Measurements from ENCODE around the gene MCOLN2. TPM values are rescaled to one million over a fixed set of nuclear protein-coding genes. Genes with fewer than 3 reads are reported as not detected.

Gene MCOLN2
- total RNA-seq, 2 donors from 2014 or later: 19.3 to 26.7 TPM

GRCh38 chr1:84892705-84893618 lies 104.0 kb downstream of the MCOLN2 start, which contains the start of gene LPAR3:
LPAR3 (minus strand) TSS chr1:84893206; CDS start chr1:84866120, 27,086 bp downstream.
- peaks cover 46% of the 10 kb centered on the region for H3K27me3 Mint-ChIP-seq
- no peak within 1 kb of the TSS for H3K27ac Mint-ChIP-seq
- peak within 1 kb of the TSS; percentile 84 for H3K4me3 Mint-ChIP-seq
- H3K36me3 Mint-ChIP-seq (ENCODE audit: low read depth): peaks cover 6% of the 10 kb centered on the region
- peaks cover 18% of the 10 kb centered on the region for H3K4me1 Mint-ChIP-seq
- H3K9me3 ChIP-seq (ENCODE audit: control insufficient read depth, low read length, poor library complexity, severe bottlenecking): no peaks in the 10 kb centered on the region
- ATAC-seq (peak; percentile 74), DNase-seq (peak in 1 of 3 donors; percentile 10)

DNA sequence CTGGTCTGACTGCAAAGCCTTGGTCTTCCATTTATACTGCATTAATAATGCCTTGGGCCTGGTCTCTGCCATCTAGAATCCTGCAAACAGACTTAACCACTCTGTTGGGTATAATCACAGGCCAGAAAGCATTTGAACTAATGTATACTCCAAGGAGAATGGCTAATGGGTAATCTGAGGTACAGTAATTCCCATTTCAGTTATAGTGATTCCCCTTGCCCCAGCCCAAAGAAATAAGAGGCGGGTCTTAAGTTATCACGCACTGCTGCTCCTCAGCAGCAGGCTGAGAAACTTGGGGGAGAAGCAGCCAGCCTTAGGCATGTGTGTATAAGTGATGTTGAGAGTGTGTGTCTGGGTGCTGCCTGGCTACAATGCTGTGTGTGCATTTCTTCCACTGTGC lies 106.3 kb downstream of the MCOLN2 start:
- Mint-ChIP-seq H3K27ac (no peak overlapping the region), H3K4me3 (no peak overlapping the region), H3K36me3 (ENCODE audit: low read depth) (peaks cover 6% of the 10 kb centered on the region), H3K4me1 (peaks cover 18% of the 10 kb centered on the region), H3K27me3 (peaks cover 36% of the 10 kb centered on the region)
- no peaks in the 10 kb centered on the region for H3K9me3 ChIP-seq (ENCODE audit: control insufficient read depth, low read length, poor library complexity, severe bottlenecking)
- DNase-seq: no peak
- ATAC-seq: no peak

- H3K36me3 Mint-ChIP-seq (ENCODE audit: low read depth): peaks cover 3% of the 10 kb centered on the region
- ATAC-seq (no peak), DNase-seq (no peak)
- no peaks in the 10 kb centered on the region for H3K9me3 ChIP-seq (ENCODE audit: control insufficient read depth, low read length, poor library complexity, severe bottlenecking)
- peaks cover 35% of the 10 kb centered on the region for H3K27me3 Mint-ChIP-seq
- peaks cover 18% of the 10 kb centered on the region for H3K4me1 Mint-ChIP-seq
- H3K27ac Mint-ChIP-seq: peak overlapping the region; percentile 53
- no peak overlapping the region for H3K4me3 Mint-ChIP-seq
These were observed 107.5 kb downstream of the MCOLN2 start for GRCh38 chr1:84889437-84889836.

- no peak for DNase-seq
- peak; percentile 36 for ATAC-seq
- H3K36me3 Mint-ChIP-seq (ENCODE audit: low read depth): peaks cover 3% of the 10 kb centered on the region
- H3K27me3 Mint-ChIP-seq: peaks cover 28% of the 10 kb centered on the region
- H3K4me3 Mint-ChIP-seq: peak overlapping the region; percentile 0
- H3K9me3 ChIP-seq (ENCODE audit: control insufficient read depth, low read length, poor library complexity, severe bottlenecking): no peaks in the 10 kb centered on the region
- peaks cover 14% of the 10 kb centered on the region for H3K4me1 Mint-ChIP-seq
- peak overlapping the region; percentile 8 for H3K27ac Mint-ChIP-seq
These were observed 108.2 kb downstream of the MCOLN2 start for GRCh38 chr1:84888753-84889152.

DNA sequence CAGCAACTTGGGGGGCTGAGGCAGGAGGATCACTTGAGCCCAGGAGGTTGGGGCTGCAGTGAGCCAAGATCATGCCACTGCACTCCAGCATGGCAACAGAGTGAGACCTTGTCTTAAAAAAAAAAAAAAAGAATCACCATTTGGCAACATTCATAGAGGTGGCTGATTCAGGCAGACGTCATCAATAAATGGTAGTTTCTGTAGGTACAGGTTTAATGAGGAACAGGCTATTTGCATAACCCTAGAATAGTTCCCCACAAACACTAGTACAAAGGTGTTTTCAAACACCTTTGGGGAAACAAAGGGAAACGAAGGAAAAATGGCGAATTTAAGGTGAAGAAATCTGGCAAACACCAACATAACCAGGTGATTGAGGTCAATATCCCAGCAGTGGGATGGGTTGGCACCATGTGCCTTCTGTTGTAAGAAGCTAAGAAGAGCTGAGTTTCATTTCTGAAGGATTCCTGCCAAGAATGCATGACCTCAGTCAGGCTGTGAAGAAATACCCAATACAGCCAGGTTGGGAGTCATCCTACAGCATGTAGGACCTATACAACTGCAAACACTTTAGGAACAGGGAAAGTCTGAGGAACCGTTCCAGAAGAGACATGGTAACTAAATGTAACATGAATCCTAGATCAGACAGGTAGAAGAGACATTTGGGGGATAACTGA lies 109.5 kb downstream of the MCOLN2 start:
- Mint-ChIP-seq H3K4me1 (peaks cover 12% of the 10 kb centered on the region), H3K36me3 (ENCODE audit: low read depth) (peaks cover 3% of the 10 kb centered on the region), H3K27me3 (peaks cover 23% of the 10 kb centered on the region), H3K27ac (no peak overlapping the region), H3K4me3 (no peak overlapping the region)
- ATAC-seq (no peak), DNase-seq (no peak)
- H3K9me3 ChIP-seq (ENCODE audit: control insufficient read depth, low read length, poor library complexity, severe bottlenecking): no peaks in the 10 kb centered on the region

DNA sequence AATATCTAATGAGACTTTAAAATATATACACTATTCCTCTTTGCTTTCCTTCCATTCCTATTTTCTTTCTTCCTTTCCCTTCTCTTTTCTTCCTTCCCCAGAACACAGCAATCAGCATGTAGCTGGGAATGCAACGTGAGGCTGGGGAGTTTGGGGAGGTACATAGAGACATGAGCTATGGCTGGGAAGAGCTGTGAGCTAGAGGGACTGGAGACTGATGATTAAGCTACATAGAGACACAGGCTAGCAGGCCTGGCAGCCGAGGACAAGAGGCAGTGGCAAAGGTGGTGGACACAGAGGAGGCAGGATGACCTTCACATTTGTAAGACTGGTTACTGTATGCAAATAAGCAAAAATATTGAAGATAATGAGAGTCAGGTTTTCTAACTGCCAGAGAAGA lies 111.4 kb downstream of the MCOLN2 start:
- H3K36me3 Mint-ChIP-seq (ENCODE audit: low read depth): peaks cover 3% of the 10 kb centered on the region
- H3K27me3 Mint-ChIP-seq: peaks cover 17% of the 10 kb centered on the region
- H3K27ac Mint-ChIP-seq: no peak overlapping the region
- no peak overlapping the region for H3K4me3 Mint-ChIP-seq
- no peaks in the 10 kb centered on the region for H3K9me3 ChIP-seq (ENCODE audit: control insufficient read depth, low read length, poor library complexity, severe bottlenecking)
- ATAC-seq: no peak
- no peak for DNase-seq
- H3K4me1 Mint-ChIP-seq: peaks cover 9% of the 10 kb centered on the region

GRCh38 chr1:84884671-84885389 lies 112.1 kb downstream of the MCOLN2 start:
- no peak for ATAC-seq
- H3K36me3 Mint-ChIP-seq (ENCODE audit: low read depth): peaks cover 3% of the 10 kb centered on the region
- no peak overlapping the region for H3K4me3 Mint-ChIP-seq
- no peak for DNase-seq
- peaks cover 16% of the 10 kb centered on the region for H3K27me3 Mint-ChIP-seq
- no peak overlapping the region for H3K27ac Mint-ChIP-seq
- peaks cover 9% of the 10 kb centered on the region for H3K4me1 Mint-ChIP-seq
- H3K9me3 ChIP-seq (ENCODE audit: control insufficient read depth, low read length, poor library complexity, severe bottlenecking): no peaks in the 10 kb centered on the region

GRCh38 chr1:84883286-84883685 lies 113.6 kb downstream of the MCOLN2 start:
- ATAC-seq (no peak), DNase-seq (no peak)
- Mint-ChIP-seq H3K36me3 (ENCODE audit: low read depth) (peaks cover 6% of the 10 kb centered on the region), H3K4me3 (no peak overlapping the region), H3K27ac (no peak overlapping the region), H3K4me1 (no peaks in the 10 kb centered on the region), H3K27me3 (peaks cover 20% of the 10 kb centered on the region)
- no peaks in the 10 kb centered on the region for H3K9me3 ChIP-seq (ENCODE audit: control insufficient read depth, low read length, poor library complexity, severe bottlenecking)

DNA sequence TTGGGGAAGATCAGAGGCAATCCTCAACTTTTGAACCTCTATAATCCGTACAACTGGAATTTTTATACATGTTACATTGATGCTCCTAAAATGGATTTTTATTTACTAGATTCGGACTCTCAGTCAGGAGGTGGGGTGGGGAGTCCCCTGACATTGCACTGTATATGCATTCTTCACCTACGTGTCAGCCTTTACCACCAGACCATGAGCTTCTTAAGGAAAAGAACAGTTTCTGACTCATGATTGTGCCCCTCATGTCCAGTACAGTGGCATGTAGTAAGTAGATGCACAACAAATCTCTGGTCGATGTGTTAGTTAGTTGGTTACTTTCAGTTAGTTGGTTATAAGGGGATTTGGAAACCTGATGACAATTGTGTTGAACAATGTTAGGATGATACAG lies 119.3 kb downstream of the MCOLN2 start:
- no peak for ATAC-seq
- H3K27me3 Mint-ChIP-seq: peaks cover 37% of the 10 kb centered on the region
- H3K27ac Mint-ChIP-seq: no peak overlapping the region

GRCh38 chr1:84876353-84876752 lies 120.6 kb downstream of the MCOLN2 start:
- Mint-ChIP-seq H3K36me3 (ENCODE audit: low read depth) (peaks cover 6% of the 10 kb centered on the region), H3K4me1 (no peaks in the 10 kb centered on the region), H3K27ac (no peak overlapping the region), H3K4me3 (no peak overlapping the region), H3K27me3 (peaks cover 46% of the 10 kb centered on the region)
- ATAC-seq (peak; percentile 63), DNase-seq (no peak)
- no peaks in the 10 kb centered on the region for H3K9me3 ChIP-seq (ENCODE audit: control insufficient read depth, low read length, poor library complexity, severe bottlenecking)

More for the DNA sequence above, 119.3 kb downstream of the MCOLN2 start:
- Mint-ChIP-seq H3K4me3 (no peak overlapping the region), H3K36me3 (ENCODE audit: low read depth) (peaks cover 8% of the 10 kb centered on the region), H3K4me1 (no peaks in the 10 kb centered on the region)
- no peaks in the 10 kb centered on the region for H3K9me3 ChIP-seq (ENCODE audit: control insufficient read depth, low read length, poor library complexity, severe bottlenecking)
- no peak for DNase-seq

Other genes with a start within 250 kb of the MCOLN2 start
- gene LPAR3, start 103.9 kb downstream of the MCOLN2 start, total RNA-seq: 1 to 10 TPM; 1.9 to 2.1 TPM
- 1 to 10 TPM; 3.2 to 5.1 TPM for gene MCOLN3, start 51.4 kb upstream of the MCOLN2 start, total RNA-seq
- gene SYDE2, start 203.9 kb upstream of the MCOLN2 start, total RNA-seq: 1 to 10 TPM; 2.7 to 2.8 TPM